BJ (cell line): ENCODE data around the gene RNF214. TPM values are rescaled to one million over a fixed set of nuclear protein-coding genes. Genes with fewer than 3 reads are reported as not detected.

Source experiments
- CTCF ChIA-PET: fragments of 350-600 bp; formaldehyde crosslinking; extraction: SDS; loops from one replicate; lab custom pipeline; 2021; ENCODE audit warnings: antibody characterized with exemption, inconsistent platforms; lab: Yijun Ruan, JAX
- POLR2A ChIA-PET: fragments of 300-600 bp; sonication (Branson Sonifier 250); formaldehyde crosslinking; extraction: SDS; loops from one replicate; lab custom pipeline; 2021; ENCODE audit warnings: antibody characterized with exemption; lab: Charles Lee
- DNase-seq: peaks from one replicate; pipeline ENCODE4 v3.0.0-alpha.2; 2011; ENCODE audit warnings: low read depth
- H3K27me3 ChIP-seq: 2 replicates; pipeline ENCODE4 v1.6.0; 2011; ENCODE audit warnings: low read length; ENCODE audit not compliant: control insufficient read depth, insufficient read depth
- H3K36me3 ChIP-seq: 2 replicates; pipeline ENCODE4 v1.5.1; 2011; ENCODE audit warnings: low read length; ENCODE audit not compliant: control insufficient read depth, insufficient read depth
- H3K4me3 ChIP-seq: 2 replicates; pipeline ENCODE4 v1.5.1; 2011; ENCODE audit warnings: low read depth, mild to moderate bottlenecking, control low read depth, low read length
- polyA plus RNA-seq: library from polyadenylated mRNA; depleted of rRNA; stranded (reverse); fragments of >200 nt; gene quantifications from 2 replicates; pipeline ENCODE4 v1.2.3, GENCODE V29; 2011; rRNA removed
- small RNA-seq: library from RNA; depleted of rRNA; stranded (forward); fragments of <200 nt; gene quantifications from one replicate; pipeline ENCODE3, GENCODE V24; 2012; ENCODE audit warnings: low replicate concordance, low read depth; ENCODE audit not compliant: insufficient read length
- TF ChIP-seq, protein P1 (sequence below): IDR thresholded peaks from 2 replicates; pipeline ENCODE4 v1.5.1; 2011; ENCODE audit warnings: low read depth, mild to moderate bottlenecking, control low read depth, inconsistent platforms, low read length, moderate library complexity; ENCODE audit not compliant: insufficient read depth

Gene RNF214
- polyA plus RNA-seq, 1 experiment, result 17.1 TPM

DNA sequence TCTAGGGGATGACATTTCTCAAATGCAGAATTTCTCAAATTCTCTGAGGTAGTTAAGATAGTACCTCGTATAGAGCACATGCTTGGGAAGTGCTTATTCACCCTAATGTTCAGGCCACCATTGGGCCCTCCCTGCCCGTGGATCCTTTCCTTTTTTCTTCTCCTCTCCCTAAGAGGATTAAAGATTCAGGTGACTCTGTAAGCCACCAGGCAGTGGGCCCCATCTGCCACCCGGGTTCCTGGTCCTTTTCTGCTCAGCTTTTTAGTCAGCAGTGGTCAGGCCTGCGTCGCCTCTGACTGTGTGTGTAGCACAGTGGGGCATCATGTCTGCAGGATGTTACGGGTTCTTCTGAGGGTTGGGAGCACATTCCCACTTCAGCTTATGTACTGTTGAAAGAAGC is 102.4 kb downstream of the RNF214 start:
- POLR2A ChIA-PET, result interaction anchor here (0.7 kb wide), 1 partner anchor 34 kb away, joined by 5 read pairs; no protein-coding TSS in a partner anchor
- TF ChIP-seq, protein P1, sequence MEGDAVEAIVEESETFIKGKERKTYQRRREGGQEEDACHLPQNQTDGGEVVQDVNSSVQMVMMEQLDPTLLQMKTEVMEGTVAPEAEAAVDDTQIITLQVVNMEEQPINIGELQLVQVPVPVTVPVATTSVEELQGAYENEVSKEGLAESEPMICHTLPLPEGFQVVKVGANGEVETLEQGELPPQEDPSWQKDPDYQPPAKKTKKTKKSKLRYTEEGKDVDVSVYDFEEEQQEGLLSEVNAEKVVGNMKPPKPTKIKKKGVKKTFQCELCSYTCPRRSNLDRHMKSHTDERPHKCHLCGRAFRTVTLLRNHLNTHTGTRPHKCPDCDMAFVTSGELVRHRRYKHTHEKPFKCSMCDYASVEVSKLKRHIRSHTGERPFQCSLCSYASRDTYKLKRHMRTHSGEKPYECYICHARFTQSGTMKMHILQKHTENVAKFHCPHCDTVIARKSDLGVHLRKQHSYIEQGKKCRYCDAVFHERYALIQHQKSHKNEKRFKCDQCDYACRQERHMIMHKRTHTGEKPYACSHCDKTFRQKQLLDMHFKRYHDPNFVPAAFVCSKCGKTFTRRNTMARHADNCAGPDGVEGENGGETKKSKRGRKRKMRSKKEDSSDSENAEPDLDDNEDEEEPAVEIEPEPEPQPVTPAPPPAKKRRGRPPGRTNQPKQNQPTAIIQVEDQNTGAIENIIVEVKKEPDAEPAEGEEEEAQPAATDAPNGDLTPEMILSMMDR, result no peak
- CTCF ChIA-PET, result interaction anchor here (0.6 kb wide), 1 partner anchor 12 kb away, joined by 3 read pairs; no protein-coding TSS in a partner anchor
- no peak overlapping the region for H3K4me3 ChIP-seq
- peaks cover 9% of the 10 kb centered on the region for H3K36me3 ChIP-seq
- no peak for DNase-seq
- H3K27me3 ChIP-seq, result no peaks in the 10 kb centered on the region

DNA sequence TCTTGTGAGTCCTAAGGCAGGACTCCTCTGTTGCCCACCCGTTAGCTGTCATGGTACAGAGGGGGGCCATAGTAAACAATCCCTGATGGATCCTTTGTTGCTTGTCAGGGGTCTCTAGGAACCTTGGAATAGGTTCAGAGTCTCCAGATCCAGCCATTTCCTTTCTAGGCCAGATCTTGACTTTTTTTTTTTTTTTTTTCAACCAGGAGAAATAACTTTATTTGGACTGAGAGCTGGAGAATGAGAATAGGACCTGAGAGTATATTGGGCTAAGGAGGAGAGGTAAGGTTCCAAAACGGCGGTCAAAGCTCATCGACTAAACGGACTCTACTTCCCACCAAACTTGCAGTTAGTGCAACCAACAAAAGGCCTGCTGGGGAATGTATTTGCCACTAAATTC is 102.9 kb downstream of the RNF214 start:
- no peak for DNase-seq
- TF ChIP-seq, protein P1, result no peak
- no peak overlapping the region for H3K4me3 ChIP-seq
- H3K27me3 ChIP-seq, result no peaks in the 10 kb centered on the region
- H3K36me3 ChIP-seq, result peaks cover 9% of the 10 kb centered on the region
- ChIA-PET POLR2A (interaction anchor here (0.6 to 0.7 kb wide), 2 partner anchors 35 to 81 kb away, joined by 5 to 23 read pairs; no protein-coding TSS in a partner anchor), CTCF (interaction anchor here (0.6 kb wide), 1 partner anchor 11 kb away, joined by 3 read pairs; no protein-coding TSS in a partner anchor)

Small RNAs within 50 kb of the gene (small RNA-seq; reads per million reads assigned to genes)
- not detected for gene RF00564

Other genes starting within 250 kb of the RNF214 start
- gene SIK3, start 134.2 kb upstream of the RNF214 start, polyA plus RNA-seq, result 5.3 and 7.3 TPM in 2 replicates
- 51.2 and 52.8 TPM in 2 replicates for gene PAFAH1B2, start 88.4 kb upstream of the RNF214 start, polyA plus RNA-seq
- gene SIDT2, start 53.9 kb upstream of the RNF214 start, polyA plus RNA-seq, result 44.4 and 71.3 TPM in 2 replicates
- 5,131 and 6,322 TPM in 2 replicates for gene TAGLN, start 33.3 kb upstream of the RNF214 start, polyA plus RNA-seq
- 20.8 and 32.8 TPM in 2 replicates for gene PCSK7, start 598 bp upstream of the RNF214 start, polyA plus RNA-seq
- 3.4 and 3.8 TPM in 2 replicates for gene BACE1-AS, start 58.7 kb downstream of the RNF214 start, polyA plus RNA-seq
- gene BACE1, start 83.6 kb downstream of the RNF214 start, polyA plus RNA-seq, result 47.8 and 99.6 TPM in 2 replicates
- 21.0 and 27.4 TPM in 2 replicates for gene CEP164, start 95.2 kb downstream of the RNF214 start, polyA plus RNA-seq